Keratinocyte (primary cell): ENCODE results near the gene IGSF8.

Experiments used
- EZH2 ChIP-seq: IDR thresholded peaks from one replicate; pipeline ENCODE4 v1.6.1; 2012; ENCODE audit warnings: inconsistent platforms, mild to moderate bottlenecking, low read length, moderate library complexity
- TF ChIP-seq, protein P1 (sequence below), 3 experiments: IDR thresholded peaks in 1 of 3; conservative IDR thresholded peaks in 1 of 3; optimal IDR thresholded peaks in 1 of 3; 2 replicates in 2 of 3; 3 replicates in 1 of 3; pipeline versions ENCODE3 to v1.5.1; 2011; ENCODE audit warnings: low read length in 3 of 3, mild to moderate bottlenecking in 3 of 3, moderate library complexity in 2 of 3, control low read depth in 1 of 3, inconsistent platforms in 1 of 3; ENCODE audit not compliant: insufficient read depth in 2 of 3; ENCODE audit errors: extremely low read depth in 1 of 3

DNA sequence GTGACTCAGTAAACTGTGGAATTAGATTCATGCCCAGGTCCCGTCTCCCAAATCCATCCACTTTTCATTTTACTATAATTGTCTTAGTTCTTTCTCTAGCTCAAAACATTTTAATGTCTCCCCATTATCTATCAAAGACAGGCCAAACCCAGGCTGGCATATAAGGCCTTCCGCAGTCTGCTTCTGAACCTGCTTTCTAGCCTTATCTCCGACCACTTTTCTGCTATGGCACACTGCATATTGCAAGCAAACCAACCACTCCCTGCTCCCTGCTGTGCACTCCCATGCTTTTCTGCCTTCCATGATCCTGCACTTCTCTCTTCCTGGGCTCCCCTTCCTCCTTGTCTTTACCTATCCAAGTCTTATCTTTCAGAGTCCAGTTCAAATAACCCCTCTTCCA, 49.3 kb downstream of the IGSF8 start:
- TF ChIP-seq, protein P1, sequence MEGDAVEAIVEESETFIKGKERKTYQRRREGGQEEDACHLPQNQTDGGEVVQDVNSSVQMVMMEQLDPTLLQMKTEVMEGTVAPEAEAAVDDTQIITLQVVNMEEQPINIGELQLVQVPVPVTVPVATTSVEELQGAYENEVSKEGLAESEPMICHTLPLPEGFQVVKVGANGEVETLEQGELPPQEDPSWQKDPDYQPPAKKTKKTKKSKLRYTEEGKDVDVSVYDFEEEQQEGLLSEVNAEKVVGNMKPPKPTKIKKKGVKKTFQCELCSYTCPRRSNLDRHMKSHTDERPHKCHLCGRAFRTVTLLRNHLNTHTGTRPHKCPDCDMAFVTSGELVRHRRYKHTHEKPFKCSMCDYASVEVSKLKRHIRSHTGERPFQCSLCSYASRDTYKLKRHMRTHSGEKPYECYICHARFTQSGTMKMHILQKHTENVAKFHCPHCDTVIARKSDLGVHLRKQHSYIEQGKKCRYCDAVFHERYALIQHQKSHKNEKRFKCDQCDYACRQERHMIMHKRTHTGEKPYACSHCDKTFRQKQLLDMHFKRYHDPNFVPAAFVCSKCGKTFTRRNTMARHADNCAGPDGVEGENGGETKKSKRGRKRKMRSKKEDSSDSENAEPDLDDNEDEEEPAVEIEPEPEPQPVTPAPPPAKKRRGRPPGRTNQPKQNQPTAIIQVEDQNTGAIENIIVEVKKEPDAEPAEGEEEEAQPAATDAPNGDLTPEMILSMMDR (optimal IDR thresholded peaks at IDR 0.05 in 1 of 3, IDR thresholded peaks at IDR 0.05 in 1 of 3, conservative IDR thresholded peaks at IDR 0.05 in 1 of 3; ENCODE audit: extremely low read depth in 1 of 3, insufficient read depth in 2 of 3, low read length in 3 of 3), result no peak
- TF ChIP-seq EZH2, result no peak
